HepG2 (cell line): ENCODE measurements around the gene BCAS3. TPM values are rescaled to one million over a fixed set of nuclear protein-coding genes. Genes with fewer than 3 reads are reported as not detected.
A peak's percentile ranks its signal among the peaks of the same experiment; 100 is the strongest.
"Not testable (repeated sequence)": the region's sequence is repeated elsewhere in the genome, so short reads cannot be mapped to it uniquely, and the experiment has no call there.

Experiments used
- ATAC-seq: fragments of 200-7000 bp; cut with Tn5 transposase; 3 replicates; pipeline ENCODE4 v1.9.1; 2020; ENCODE audit warnings: mild to moderate bottlenecking, moderate library complexity
- BruUV-seq: library from RNA; stranded (reverse); fragments of 400-500 nt; replicated peaks from 2 replicates; lab custom pipeline; 2021; lab: Mats Ljungman, UMichigan
- CTCF ChIA-PET: fragments of 300-600 bp; formaldehyde crosslinking; extraction: SDS; loops from one replicate; lab custom pipeline; 2021; ENCODE audit warnings: low total read pairs, inconsistent platforms, low intra/inter-chr PET ratio; lab: Yijun Ruan, JAX
- POLR2A ChIA-PET: fragments of 350-600 bp; sonication (Branson Sonifier 250); formaldehyde crosslinking; loops from one replicate; lab custom pipeline; 2020; ENCODE audit warnings: antibody characterized with exemption, inconsistent platforms; lab: Yijun Ruan, JAX
- DNase-seq: peaks from one replicate; pipeline ENCODE4 v3.0.0-alpha.2; 2015; ENCODE audit warnings: low spot score
- FAIRE-seq: peaks from 3 replicates; lab custom pipeline; 2011; peaks lifted over from hg19 to GRCh38; lab: Jason Lieb, UNC
- H2AFZ ChIP-seq: one replicate; pipeline ENCODE4 v1.6.1; 2011; ENCODE audit warnings: low read length, inconsistent platforms
- H3K27ac ChIP-seq: fragments of 300-600 bp; 3 replicates; pipeline ENCODE4 v1.8.0; 2011; ENCODE audit warnings: mixed run types, mild to moderate bottlenecking, mixed read lengths, low read length, inconsistent platforms; ENCODE audit not compliant: insufficient read depth; ENCODE audit errors: extremely low read length
- H3K27me3 ChIP-seq, 2 experiments: fragments of 200-600 bp in 1 of 2; 2 replicates in 1 of 2; 3 replicates in 1 of 2; pipeline versions ENCODE4 v1.6.0 to v1.8.0; 2011; ENCODE audit warnings: low read length in 2 of 2, mild to moderate bottlenecking in 2 of 2, moderate library complexity in 2 of 2, inconsistent platforms in 1 of 2; ENCODE audit not compliant: insufficient read depth in 2 of 2, control insufficient read depth in 1 of 2
- H3K36me3 ChIP-seq, 2 experiments: fragments of 200-600 bp in 1 of 2; replicated peaks in 1 of 2; 2 replicates in 1 of 2; 3 replicates in 1 of 2; pipeline versions ENCODE4 v1.5.1 to v1.8.0; 2011; ENCODE audit warnings: low read length in 2 of 2, inconsistent platforms in 1 of 2; ENCODE audit not compliant: insufficient read depth in 2 of 2, control insufficient read depth in 1 of 2
- H3K4me1 ChIP-seq: 2 replicates; pipeline ENCODE4 v1.5.1; 2012; ENCODE audit warnings: low read length, inconsistent platforms; ENCODE audit not compliant: insufficient read depth
- H3K4me2 ChIP-seq: 2 replicates; pipeline ENCODE4 v1.6.0; 2011; ENCODE audit warnings: low read depth, low read length, inconsistent platforms
- H3K4me3 ChIP-seq, 3 experiments: fragments of 200-600 bp in 1 of 3; sonication (generic), shearing (Covaris generic) in 1 of 3; replicated peaks in 1 of 3; 2 replicates each; pipeline ENCODE4 v1.5.1; 2011 to 2016; ENCODE audit warnings: low read length in 3 of 3, inconsistent platforms in 2 of 3, low read depth in 2 of 3, mild to moderate bottlenecking in 2 of 3, control low read depth in 1 of 3, mixed read lengths in 1 of 3; ENCODE audit not compliant: insufficient read depth in 1 of 3
- H3K79me2 ChIP-seq: one replicate; pipeline ENCODE4 v1.6.1; 2011; ENCODE audit warnings: low read length, inconsistent platforms; ENCODE audit not compliant: insufficient read depth
- H3K9ac ChIP-seq: 2 replicates; pipeline ENCODE4 v1.6.0; 2011; ENCODE audit warnings: mild to moderate bottlenecking, low read depth, low read length, inconsistent platforms; ENCODE audit not compliant: insufficient read depth
- H3K9me3 ChIP-seq: 2 replicates; pipeline ENCODE4 v1.5.1; 2012; ENCODE audit warnings: mild to moderate bottlenecking, low read length
- H4K20me1 ChIP-seq: 2 replicates; pipeline ENCODE4 v1.6.0; 2011; ENCODE audit warnings: inconsistent platforms, mild to moderate bottlenecking, low read length, moderate library complexity; ENCODE audit not compliant: insufficient read depth
- HOMEZ ChIP-seq: IDR thresholded peaks from 2 replicates; pipeline ENCODE4 v1.6.1; 2016; ENCODE audit warnings: low read depth
- MAFF ChIP-seq: IDR thresholded peaks from 2 replicates; pipeline ENCODE4 v1.6.1; 2011; ENCODE audit warnings: low read depth, low read length, improper control_type of control experiment
- MAFK ChIP-seq, 2 experiments: IDR thresholded peaks in 1 of 2; conservative IDR thresholded peaks in 1 of 2; 2 replicates each; pipeline ENCODE4 v1.6.1; 2011; ENCODE audit warnings: improper control_type of control experiment in 2 of 2, low read length in 2 of 2
- NFYB ChIP-seq: sonication (generic); formaldehyde crosslinking; IDR thresholded peaks from 2 replicates; pipeline ENCODE4 v1.4.0; 2020; ENCODE audit warnings: missing genetic modification reagents
- NFYC ChIP-seq: IDR thresholded peaks from 2 replicates; pipeline ENCODE4 v1.6.1; 2016; ENCODE audit warnings: missing genetic modification reagents, missing compliant biosample characterization
- POGZ ChIP-seq: sonication (generic); formaldehyde crosslinking; IDR thresholded peaks from 2 replicates; pipeline ENCODE4 v1.4.0; 2020; ENCODE audit warnings: mild to moderate bottlenecking, missing genetic modification reagents
- RFX5 ChIP-seq: IDR thresholded peaks from 2 replicates; pipeline ENCODE4 v1.6.1; 2011; ENCODE audit warnings: low read depth, low read length, improper control_type of control experiment
- ZMYM2 ChIP-seq: sonication (generic); formaldehyde crosslinking; IDR thresholded peaks from 2 replicates; pipeline ENCODE4 v1.8.0; 2022; ENCODE audit warnings: mild to moderate bottlenecking, missing genetic modification reagents
- ZMYM4 ChIP-seq: sonication (generic); formaldehyde crosslinking; IDR thresholded peaks from 2 replicates; pipeline ENCODE4 v1.8.1; 2023; ENCODE audit warnings: mild to moderate bottlenecking, missing genetic modification reagents
- WGBS: methylation state at CpG from one replicate; pipeline ENCODE4 v1.1.6; 2017; ENCODE audit warnings: low lambda C conversion rate; 5-methylcytosine and 5-hydroxymethylcytosine counted together
- in situ Hi-C: cut with HindIII; loops from 2 replicates; pipeline ENCODE4 v1.10.0; 2017; ENCODE audit warnings: low pct_unique_long_range_greater_than_20kb; ENCODE audit not compliant: extremely low pct_ligation_motif_present
- intact Hi-C: fragments of 100-400 bp; cut with micrococcal nuclease; formaldehyde crosslinking; loops from one replicate; pipeline ENCODE4 v1.10.0; 2022; ENCODE audit not compliant: unreplicated experiment
- polyA plus RNA-seq, 8 experiments: library from polyadenylated mRNA; depleted of rRNA in 3 of 8; stranded (reverse) in 7 of 8; unstranded in 1 of 8; fragments of >200 nt; fragmentation: Illumina TruSeq in 4 of 8; extraction: Trizol in 4 of 8; gene quantifications; 2 replicates each; pipeline versions ENCODE4 v1.2.1 to v1.2.3, GENCODE V29; 2011 to 2016; ENCODE audit warnings: low read depth in 4 of 8, missing spikeins in 1 of 8, mixed read lengths in 1 of 8; ENCODE audit not compliant: insufficient read depth in 1 of 8
- total RNA-seq, 5 experiments: library from RNA; depleted of rRNA; stranded (reverse); fragments of >200 nt; fragmentation: Illumina TruSeq; extraction: Trizol; gene quantifications; 2 replicates each; pipeline ENCODE4 v1.2.3, GENCODE V29; 2016; ENCODE audit warnings: low read depth in 1 of 5
- TF ChIP-seq, protein P1 (sequence below): sonication (generic); formaldehyde crosslinking; IDR thresholded peaks from 2 replicates; pipeline ENCODE4 v1.4.0; 2020; ENCODE audit warnings: missing genetic modification reagents, borderline replicate concordance

BCAS3 gene
- total and polyA plus RNA-seq, 2 of the 13 experiments (the other 11 are each of a cell fraction or from before 2014, with no cell fraction given), result 10.7 to 11.2 TPM

GRCh38 chr17:60674637-60675036 is 3.0 kb upstream of the BCAS3 start:
- FAIRE-seq, result not testable (repeated sequence)

More at GRCh38 chr17:60674637-60675036, 3.0 kb upstream of the BCAS3 start:
- H3K27ac ChIP-seq, H3K4me3 ChIP-seq, H3K27me3 ChIP-seq, H3K36me3 ChIP-seq, H2AFZ ChIP-seq, POLR2A ChIA-PET, intact Hi-C loops, CTCF ChIA-PET, ATAC-seq, H3K79me2 ChIP-seq, H4K20me1 ChIP-seq, H3K9me3 ChIP-seq, BruUV-seq, in situ Hi-C loops, H3K9ac ChIP-seq: not testable (repeated sequence)
- peak; percentile 69 to 79 for TF ChIP-seq MAFK (conservative IDR thresholded peaks at IDR 0.05 in 1 of 2, IDR thresholded peaks at IDR 0.05 in 1 of 2; ENCODE audit: low read length in 2 of 2)
- peak; percentile 71 for TF ChIP-seq ZMYM4 (CRISPR knock-in tag)
- TF ChIP-seq, protein P1, sequence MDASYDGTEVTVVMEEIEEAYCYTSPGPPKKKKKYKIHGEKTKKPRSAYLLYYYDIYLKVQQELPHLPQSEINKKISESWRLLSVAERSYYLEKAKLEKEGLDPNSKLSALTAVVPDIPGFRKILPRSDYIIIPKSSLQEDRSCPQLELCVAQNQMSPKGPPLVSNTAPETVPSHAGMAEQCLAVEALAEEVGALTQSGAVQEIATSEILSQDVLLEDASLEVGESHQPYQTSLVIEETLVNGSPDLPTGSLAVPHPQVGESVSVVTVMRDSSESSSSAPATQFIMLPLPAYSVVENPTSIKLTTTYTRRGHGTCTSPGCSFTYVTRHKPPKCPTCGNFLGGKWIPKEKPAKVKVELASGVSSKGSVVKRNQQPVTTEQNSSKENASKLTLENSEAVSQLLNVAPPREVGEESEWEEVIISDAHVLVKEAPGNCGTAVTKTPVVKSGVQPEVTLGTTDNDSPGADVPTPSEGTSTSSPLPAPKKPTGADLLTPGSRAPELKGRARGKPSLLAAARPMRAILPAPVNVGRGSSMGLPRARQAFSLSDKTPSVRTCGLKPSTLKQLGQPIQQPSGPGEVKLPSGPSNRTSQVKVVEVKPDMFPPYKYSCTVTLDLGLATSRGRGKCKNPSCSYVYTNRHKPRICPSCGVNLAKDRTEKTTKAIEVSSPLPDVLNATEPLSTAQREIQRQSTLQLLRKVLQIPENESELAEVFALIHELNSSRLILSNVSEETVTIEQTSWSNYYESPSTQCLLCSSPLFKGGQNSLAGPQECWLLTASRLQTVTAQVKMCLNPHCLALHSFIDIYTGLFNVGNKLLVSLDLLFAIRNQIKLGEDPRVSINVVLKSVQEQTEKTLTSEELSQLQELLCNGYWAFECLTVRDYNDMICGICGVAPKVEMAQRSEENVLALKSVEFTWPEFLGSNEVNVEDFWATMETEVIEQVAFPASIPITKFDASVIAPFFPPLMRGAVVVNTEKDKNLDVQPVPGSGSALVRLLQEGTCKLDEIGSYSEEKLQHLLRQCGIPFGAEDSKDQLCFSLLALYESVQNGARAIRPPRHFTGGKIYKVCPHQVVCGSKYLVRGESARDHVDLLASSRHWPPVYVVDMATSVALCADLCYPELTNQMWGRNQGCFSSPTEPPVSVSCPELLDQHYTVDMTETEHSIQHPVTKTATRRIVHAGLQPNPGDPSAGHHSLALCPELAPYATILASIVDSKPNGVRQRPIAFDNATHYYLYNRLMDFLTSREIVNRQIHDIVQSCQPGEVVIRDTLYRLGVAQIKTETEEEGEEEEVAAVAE (CRISPR knock-in tag), result peak; percentile 87
- TF ChIP-seq NFYB (CRISPR knock-in tag), result peak; percentile 59
- 0 out of 2 replicates have a peak, but pooled peaks have one; percentile 14 for TF ChIP-seq RFX5
- 0 out of 2 replicates have a peak, but pooled peaks have one; percentile 36 for TF ChIP-seq ZMYM2 (CRISPR knock-in tag)
- peak; percentile 86 for TF ChIP-seq MAFF
- 0 out of 2 replicates have a peak, but pooled peaks have one; percentile 29 for TF ChIP-seq POGZ (CRISPR knock-in tag)
- 0 out of 2 replicates have a peak, but pooled peaks have one; percentile 28 for TF ChIP-seq HOMEZ
- peak; percentile 75 for TF ChIP-seq NFYC (CRISPR knock-in tag)
- H3K4me2 ChIP-seq, result peak overlapping the region; percentile 15
- H3K4me1 ChIP-seq, result peaks cover 15% of the 10 kb centered on the region
- peak; percentile 28 for DNase-seq
- 56% methylated on average over 7 of the region's 7 CpGs for WGBS
